Keratinocyte (primary cell): ENCODE results near the gene ZBTB40. TPM values are rescaled to one million over a fixed set of nuclear protein-coding genes. Genes with fewer than 3 reads are reported as not detected.

Experiments
- DNase-seq: peaks from one replicate; pipeline ENCODE4 v3.0.0-alpha.2; 2011; ENCODE audit warnings: low read depth, missing footprints, low spot score
- FAIRE-seq: peaks from 2 replicates; lab custom pipeline; 2011; peaks lifted over from hg19 to GRCh38; lab: Jason Lieb, UNC
- H2AFZ ChIP-seq: 2 replicates; pipeline ENCODE4 v1.6.0; 2012; ENCODE audit warnings: low read length, control low read depth, inconsistent platforms; ENCODE audit not compliant: control insufficient read depth
- H3K27ac ChIP-seq: 2 replicates; pipeline ENCODE4 v1.5.1; 2011; ENCODE audit warnings: low read length; ENCODE audit not compliant: control insufficient read depth, insufficient read depth
- H3K27me3 ChIP-seq: 3 replicates; pipeline ENCODE4 v1.6.0; 2011; ENCODE audit warnings: low read length; ENCODE audit not compliant: control insufficient read depth, insufficient read depth; ENCODE audit errors: extremely low read depth
- H3K36me3 ChIP-seq, 2 experiments: 2 replicates in 1 of 2; 3 replicates in 1 of 2; pipeline ENCODE4 v1.5.1; 2011; ENCODE audit warnings: low read length in 2 of 2, mild to moderate bottlenecking in 1 of 2; ENCODE audit not compliant: control insufficient read depth in 2 of 2, insufficient read depth in 2 of 2; ENCODE audit errors: extremely low read depth in 1 of 2
- H3K4me1 ChIP-seq: 3 replicates; pipeline ENCODE4 v1.5.1; 2011; ENCODE audit warnings: low read length; ENCODE audit not compliant: control insufficient read depth, insufficient read depth; ENCODE audit errors: extremely low read depth
- H3K4me2 ChIP-seq: 3 replicates; pipeline ENCODE4 v1.6.0; 2011; ENCODE audit warnings: low read depth, low read length; ENCODE audit not compliant: control insufficient read depth, insufficient read depth; ENCODE audit errors: extremely low read depth
- H3K4me3 ChIP-seq, 3 experiments: fragments of 200-600 bp in 1 of 3; sonication (generic) in 1 of 3; 2 replicates in 2 of 3; 3 replicates in 1 of 3; pipeline ENCODE4 v1.5.1; 2011 to 2016; ENCODE audit warnings: low read length in 3 of 3, mild to moderate bottlenecking in 3 of 3, control low read depth in 2 of 3, inconsistent platforms in 1 of 3, low read depth in 1 of 3, mixed read lengths in 1 of 3, mixed run types in 1 of 3, moderate library complexity in 1 of 3; ENCODE audit not compliant: control insufficient read depth in 2 of 3, insufficient read depth in 2 of 3; ENCODE audit errors: extremely low read depth in 1 of 3
- H3K79me2 ChIP-seq: 2 replicates; pipeline ENCODE4 v1.6.0; 2012; ENCODE audit warnings: low read length; ENCODE audit not compliant: control insufficient read depth, insufficient read depth
- H3K9ac ChIP-seq: 3 replicates; pipeline ENCODE4 v1.6.0; 2011; ENCODE audit warnings: low read length; ENCODE audit not compliant: control insufficient read depth, insufficient read depth; ENCODE audit errors: extremely low read depth
- H3K9me1 ChIP-seq: 3 replicates; pipeline ENCODE4 v1.6.0; 2011; ENCODE audit warnings: low read length; ENCODE audit not compliant: control insufficient read depth, insufficient read depth; ENCODE audit errors: extremely low read depth
- H3K9me3 ChIP-seq: 2 replicates; pipeline ENCODE4 v1.5.1; 2012; ENCODE audit warnings: low read depth, low read length; ENCODE audit not compliant: control insufficient read depth
- H4K20me1 ChIP-seq: 3 replicates; pipeline ENCODE4 v1.6.0; 2011; ENCODE audit warnings: low read length; ENCODE audit not compliant: control insufficient read depth, insufficient read depth; ENCODE audit errors: extremely low read depth
- CTCF ChIP-seq, 3 experiments: IDR thresholded peaks in 1 of 3; conservative IDR thresholded peaks in 1 of 3; optimal IDR thresholded peaks in 1 of 3; 2 replicates in 2 of 3; 3 replicates in 1 of 3; pipeline versions ENCODE3 to v1.5.1; 2011; ENCODE audit warnings: low read length in 3 of 3, mild to moderate bottlenecking in 3 of 3, moderate library complexity in 2 of 3, control low read depth in 1 of 3, inconsistent platforms in 1 of 3; ENCODE audit not compliant: insufficient read depth in 2 of 3; ENCODE audit errors: extremely low read depth in 1 of 3
- EZH2 ChIP-seq: IDR thresholded peaks from one replicate; pipeline ENCODE4 v1.6.1; 2012; ENCODE audit warnings: inconsistent platforms, mild to moderate bottlenecking, low read length, moderate library complexity
- dilution Hi-C: fragments of 300-500 bp; cut with MboI; formaldehyde crosslinking; loops from one replicate; pipeline ENCODE4 v1.7.0; 2020; ENCODE audit warnings: low sequenced_read_pairs; ENCODE audit not compliant: extremely low pct_ligation_motif_present
- polyA plus RNA-seq, 5 experiments: library from polyadenylated mRNA; depleted of rRNA in 3 of 5; stranded (reverse) in 3 of 5; stranded (forward) in 1 of 5; unstranded in 1 of 5; fragments of >200 nt; gene quantifications; 1 replicate in 1 of 5; 2 replicates in 3 of 5; 3 replicates in 1 of 5; pipeline versions ENCODE4 v1.2.1 to v1.2.3, GENCODE V29; 2011 to 2012; ENCODE audit warnings: missing spikeins in 2 of 5, low read depth in 1 of 5, low replicate concordance in 1 of 5

Gene ZBTB40
- polyA plus RNA-seq, 1 donor (not counting 4 experiments of a cell fraction or from before 2014, with no cell fraction given), result 5.0 TPM

- H3K4me3 ChIP-seq, result no peak overlapping the region
- peaks cover 9% of the 10 kb centered on the region for H3K79me2 ChIP-seq
- H3K4me1 ChIP-seq, result no peaks in the 10 kb centered on the region
- no peak overlapping the region for H3K4me2 ChIP-seq
- no peak overlapping the region for H3K9ac ChIP-seq
- no peak overlapping the region for H2AFZ ChIP-seq
- H3K27me3 ChIP-seq, result no peaks in the 10 kb centered on the region
- no peaks in the 10 kb centered on the region for H3K9me3 ChIP-seq
- H4K20me1 ChIP-seq, result no peaks in the 10 kb centered on the region
- FAIRE-seq (no peak), DNase-seq (no peak)
- TF ChIP-seq EZH2 (no peak), CTCF (optimal IDR thresholded peaks at IDR 0.05 in 1 of 3, IDR thresholded peaks at IDR 0.05 in 1 of 3, conservative IDR thresholded peaks at IDR 0.05 in 1 of 3; ENCODE audit: extremely low read depth in 1 of 3, insufficient read depth in 2 of 3, low read length in 3 of 3) (no peak)
- no peak overlapping the region for H3K27ac ChIP-seq
- no peaks in the 10 kb centered on the region for H3K9me1 ChIP-seq
- dilution Hi-C loops, result no loop called here
- H3K36me3 ChIP-seq, result peaks cover 3% of the 10 kb centered on the region in 2 experiments
Observed at GRCh38 chr1:22487781-22488180, 36.1 kb downstream of the ZBTB40 start.

GRCh38 chr1:22488319-22488718 lies 36.7 kb downstream of the ZBTB40 start:
- DNase-seq (no peak), FAIRE-seq (no peak)
- H3K4me1 ChIP-seq, result no peaks in the 10 kb centered on the region
- no peaks in the 10 kb centered on the region for H3K9me3 ChIP-seq
- H3K4me2 ChIP-seq, result no peak overlapping the region
- H2AFZ ChIP-seq, result no peak overlapping the region
- no peak overlapping the region for H3K9ac ChIP-seq
- H4K20me1 ChIP-seq, result no peaks in the 10 kb centered on the region
- H3K79me2 ChIP-seq, result peaks cover 9% of the 10 kb centered on the region
- peaks cover 3% of the 10 kb centered on the region in 2 experiments for H3K36me3 ChIP-seq
- no peaks in the 10 kb centered on the region for H3K27me3 ChIP-seq
- no peak for TF ChIP-seq EZH2
- no peak overlapping the region for H3K27ac ChIP-seq
- no peak overlapping the region for H3K4me3 ChIP-seq
- dilution Hi-C loops, result no loop called here
- no peaks in the 10 kb centered on the region for H3K9me1 ChIP-seq

GRCh38 chr1:22489278-22489677 lies 37.6 kb downstream of the ZBTB40 start:
- H3K9ac ChIP-seq, result no peak overlapping the region
- H4K20me1 ChIP-seq, result no peaks in the 10 kb centered on the region
- no peak for TF ChIP-seq CTCF (optimal IDR thresholded peaks at IDR 0.05 in 1 of 3, IDR thresholded peaks at IDR 0.05 in 1 of 3, conservative IDR thresholded peaks at IDR 0.05 in 1 of 3; ENCODE audit: extremely low read depth in 1 of 3, insufficient read depth in 2 of 3, low read length in 3 of 3)
- no peak for TF ChIP-seq EZH2
- H3K27ac ChIP-seq, result no peak overlapping the region
- H3K4me1 ChIP-seq, result no peaks in the 10 kb centered on the region
- H3K4me3 ChIP-seq, result no peak overlapping the region
- FAIRE-seq (no peak), DNase-seq (no peak)
- no peak overlapping the region for H3K4me2 ChIP-seq
- H3K9me3 ChIP-seq, result no peaks in the 10 kb centered on the region
- no peaks in the 10 kb centered on the region for H3K9me1 ChIP-seq
- peaks cover 3 to 5% of the 10 kb centered on the region in 2 experiments for H3K36me3 ChIP-seq
- dilution Hi-C loops, result no loop called here
- H2AFZ ChIP-seq, result no peak overlapping the region
- H3K27me3 ChIP-seq, result no peaks in the 10 kb centered on the region
- H3K79me2 ChIP-seq, result peaks cover 9% of the 10 kb centered on the region
